Activated naive CD8-positive, alpha-beta T cell (primary cell): Measurements from ENCODE around the gene B3GAT1.
"Not testable (repeated sequence)": the region's sequence is repeated elsewhere in the genome, so short reads cannot be mapped to it uniquely, and the experiment has no call there.

Experiments used
- H3K27ac Mint-ChIP-seq: one replicate; pipeline ENCODE4 v1.8.0; 2021; ENCODE audit warnings: mixed read lengths
- H3K27me3 Mint-ChIP-seq: one replicate; pipeline ENCODE4 v1.8.0; 2021; ENCODE audit warnings: mixed read lengths
- H3K36me3 Mint-ChIP-seq: one replicate; pipeline ENCODE4 v1.8.0; 2021; ENCODE audit warnings: mixed read lengths
- H3K4me1 Mint-ChIP-seq: one replicate; pipeline ENCODE4 v1.8.0; 2021; ENCODE audit warnings: low read depth, mixed read lengths
- H3K4me3 Mint-ChIP-seq: one replicate; pipeline ENCODE4 v1.8.0; 2021; ENCODE audit warnings: mild to moderate bottlenecking, mixed read lengths
- H3K9me3 Mint-ChIP-seq: one replicate; pipeline ENCODE4 v1.8.0; 2021; ENCODE audit warnings: low read depth, mixed read lengths

B3GAT1 gene

DNA sequence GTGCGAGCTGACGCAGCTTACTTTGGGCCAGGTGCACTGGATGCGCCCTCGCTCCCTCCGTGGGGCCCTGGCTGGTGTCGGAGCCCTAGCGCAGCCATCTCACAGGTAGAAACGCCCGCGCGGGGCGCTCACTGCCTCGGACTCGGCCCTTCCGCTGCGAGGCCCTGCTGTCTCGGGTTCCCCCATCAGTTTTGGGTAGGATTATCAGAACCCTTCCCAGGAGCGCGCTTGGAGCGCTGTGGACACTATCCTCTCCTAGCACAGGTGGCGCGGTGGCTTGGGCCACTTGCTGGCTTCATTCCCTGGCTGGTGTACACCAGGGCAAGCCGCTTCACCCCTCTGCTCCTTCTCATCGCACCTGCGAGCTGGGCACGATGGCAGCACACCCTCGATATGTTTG, 35.7 kb upstream of the B3GAT1 start:
- H3K9me3 Mint-ChIP-seq = no peaks in the 10 kb centered on the region
- no peaks in the 10 kb centered on the region for H3K4me1 Mint-ChIP-seq
- H3K27ac Mint-ChIP-seq = no peak overlapping the region
- H3K27me3 Mint-ChIP-seq = peaks cover 3% of the 10 kb centered on the region
- no peak overlapping the region for H3K4me3 Mint-ChIP-seq
- no peaks in the 10 kb centered on the region for H3K36me3 Mint-ChIP-seq

DNA sequence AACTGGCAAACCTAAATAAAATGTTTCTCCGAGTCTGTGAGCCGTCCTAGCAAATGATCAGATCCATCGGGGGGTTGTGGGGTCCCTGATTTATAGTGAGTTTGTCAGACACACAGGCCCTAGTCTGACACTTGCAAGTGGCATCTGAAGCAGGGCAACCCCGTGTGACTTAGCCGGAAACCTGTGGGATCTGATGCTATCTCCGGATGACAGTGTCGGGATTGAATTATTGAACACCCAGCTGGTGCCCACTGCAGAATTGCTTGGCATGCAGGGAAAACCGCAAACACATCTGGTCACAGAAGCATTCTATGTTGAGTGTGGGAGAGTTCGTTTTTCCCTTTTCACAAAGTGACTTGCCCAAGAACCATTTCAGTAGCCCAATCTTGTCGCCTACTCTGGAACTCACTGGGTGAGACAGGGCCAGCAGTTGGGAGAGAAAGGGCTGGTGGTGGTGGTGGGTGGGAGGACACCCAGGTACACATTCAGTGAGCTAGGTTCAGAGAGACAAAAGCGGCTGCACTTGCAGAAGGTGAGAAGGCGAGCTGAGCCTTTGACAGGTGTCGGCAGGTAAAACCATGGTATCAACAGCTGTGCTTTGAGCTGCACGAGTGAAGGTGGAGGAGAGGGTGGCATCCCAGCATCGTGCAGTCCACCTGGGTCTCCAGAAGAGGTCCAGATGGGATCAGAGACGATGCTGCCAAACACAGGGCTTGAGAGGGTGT, 33.7 kb upstream of the B3GAT1 start:
- Mint-ChIP-seq H3K27me3 (peaks cover 3% of the 10 kb centered on the region), H3K9me3 (no peaks in the 10 kb centered on the region), H3K4me1 (no peaks in the 10 kb centered on the region), H3K36me3 (no peaks in the 10 kb centered on the region), H3K27ac (no peak overlapping the region), H3K4me3 (no peak overlapping the region)

DNA sequence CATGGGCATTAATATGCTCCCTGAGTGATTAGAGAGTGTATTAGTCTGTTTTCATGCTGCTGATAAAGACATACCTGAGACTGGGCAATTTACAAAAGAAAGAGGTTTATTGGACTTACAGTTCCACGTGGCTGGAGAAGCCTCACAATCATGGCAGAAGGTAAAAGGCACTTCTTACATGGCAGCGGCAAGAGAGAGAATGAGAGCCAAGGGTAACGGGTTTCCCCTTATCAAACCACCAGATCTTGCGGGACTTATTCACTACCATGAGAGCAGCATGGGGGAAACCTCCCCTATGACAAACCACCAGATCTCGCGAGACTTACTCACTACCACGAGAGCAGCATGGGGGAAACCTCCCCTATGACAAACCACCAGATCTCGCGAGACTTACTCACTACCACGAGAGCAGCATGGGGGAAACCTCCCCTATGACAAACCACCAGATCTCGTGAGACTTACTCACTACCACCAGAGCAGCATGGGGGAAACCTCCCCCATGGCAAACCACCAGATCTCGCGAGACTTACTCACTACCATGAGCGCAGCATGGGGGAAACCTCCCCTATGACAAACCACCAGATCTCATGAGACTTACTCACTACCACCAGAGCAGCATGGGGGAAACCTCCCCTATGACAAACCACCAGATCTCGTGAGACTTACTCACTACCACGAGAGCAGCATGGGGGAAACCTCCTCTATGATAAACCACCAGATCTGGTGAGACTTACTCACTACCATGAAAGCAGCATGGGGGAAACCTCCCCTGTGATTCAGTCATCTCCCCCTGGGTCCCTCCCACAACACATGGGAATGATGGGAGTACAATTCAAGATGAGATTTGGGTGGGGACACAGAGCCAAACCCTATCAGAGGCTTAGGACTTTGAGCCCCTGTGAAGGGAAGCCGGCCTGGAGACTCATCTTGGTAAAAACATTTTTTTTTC, 32.4 kb upstream of the B3GAT1 start:
- peak overlapping the region; percentile 43 for H3K27ac Mint-ChIP-seq
- not testable (repeated sequence) for H3K4me1 Mint-ChIP-seq, H3K36me3 Mint-ChIP-seq, H3K4me3 Mint-ChIP-seq, H3K27me3 Mint-ChIP-seq, H3K9me3 Mint-ChIP-seq

DNA sequence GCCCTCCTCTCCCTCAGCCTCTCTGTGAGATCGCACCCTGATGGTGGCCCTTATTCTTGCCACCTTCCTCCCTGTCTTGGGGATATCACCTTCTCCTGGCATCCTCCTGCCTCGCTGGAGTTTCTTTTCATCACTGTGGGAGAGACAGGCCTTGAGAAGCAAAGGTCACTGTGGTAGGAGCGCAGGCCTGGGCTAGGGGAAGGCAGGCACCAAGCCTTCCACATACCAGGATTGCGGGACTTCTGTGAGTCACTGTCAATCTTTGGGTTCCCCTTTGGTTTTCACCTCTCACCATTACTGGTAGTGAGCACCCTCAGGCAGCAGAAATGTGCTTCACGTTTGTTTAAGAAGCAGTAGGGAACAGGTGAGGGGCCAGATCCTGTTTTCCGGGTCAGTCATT, 31.2 kb upstream of the B3GAT1 start:
- H3K27ac Mint-ChIP-seq = no peak overlapping the region
- no peaks in the 10 kb centered on the region for H3K4me1 Mint-ChIP-seq
- no peaks in the 10 kb centered on the region for H3K9me3 Mint-ChIP-seq
- H3K27me3 Mint-ChIP-seq = peaks cover 12% of the 10 kb centered on the region
- H3K4me3 Mint-ChIP-seq = no peak overlapping the region
- no peaks in the 10 kb centered on the region for H3K36me3 Mint-ChIP-seq

DNA sequence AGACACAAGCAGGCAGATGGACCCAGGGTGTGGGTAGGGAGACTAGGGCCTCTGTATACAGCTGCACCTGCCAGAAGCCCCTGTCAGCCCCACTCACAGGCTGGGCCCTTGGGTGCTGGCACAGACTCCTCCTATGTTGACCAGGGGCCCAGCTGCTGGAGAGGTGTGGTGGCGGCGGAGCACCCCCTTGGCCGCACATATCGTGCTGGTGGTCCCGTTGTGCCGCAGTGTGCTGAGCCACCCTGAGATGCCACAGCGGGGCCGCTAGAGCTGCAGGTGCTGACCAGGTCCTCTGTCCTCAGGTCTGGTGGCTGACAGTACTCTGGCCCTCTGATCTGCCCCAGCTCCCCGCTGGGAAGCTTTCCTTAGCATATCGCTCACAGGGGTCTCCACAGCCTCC, 30.2 kb upstream of the B3GAT1 start:
- no peak overlapping the region for H3K4me3 Mint-ChIP-seq
- H3K4me1 Mint-ChIP-seq = no peaks in the 10 kb centered on the region
- no peaks in the 10 kb centered on the region for H3K36me3 Mint-ChIP-seq
- H3K27ac Mint-ChIP-seq = no peak overlapping the region
- peaks cover 14% of the 10 kb centered on the region for H3K27me3 Mint-ChIP-seq
- no peaks in the 10 kb centered on the region for H3K9me3 Mint-ChIP-seq

DNA sequence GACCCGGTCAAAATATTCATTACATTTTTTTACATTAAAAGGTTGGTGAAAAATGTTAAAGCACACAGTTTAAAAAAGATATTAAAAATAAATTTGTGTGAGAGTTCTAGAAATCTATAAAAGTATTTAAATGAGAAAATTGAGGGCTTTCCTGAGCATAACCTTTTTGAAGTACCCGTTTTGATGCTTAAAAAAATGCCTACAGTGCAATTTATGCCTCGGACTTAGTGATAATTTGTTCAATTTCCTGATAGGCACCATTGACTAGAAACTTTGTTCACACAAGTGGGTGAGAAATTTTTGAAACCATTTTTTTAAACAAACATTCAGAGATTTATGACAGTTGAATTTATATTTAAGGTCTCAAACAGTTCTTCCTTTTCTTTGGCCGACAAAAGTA, 29.7 kb upstream of the B3GAT1 start:
- Mint-ChIP-seq H3K4me3 (no peak overlapping the region), H3K36me3 (no peaks in the 10 kb centered on the region), H3K27ac (no peak overlapping the region), H3K4me1 (no peaks in the 10 kb centered on the region), H3K27me3 (peaks cover 16% of the 10 kb centered on the region), H3K9me3 (no peaks in the 10 kb centered on the region)

DNA sequence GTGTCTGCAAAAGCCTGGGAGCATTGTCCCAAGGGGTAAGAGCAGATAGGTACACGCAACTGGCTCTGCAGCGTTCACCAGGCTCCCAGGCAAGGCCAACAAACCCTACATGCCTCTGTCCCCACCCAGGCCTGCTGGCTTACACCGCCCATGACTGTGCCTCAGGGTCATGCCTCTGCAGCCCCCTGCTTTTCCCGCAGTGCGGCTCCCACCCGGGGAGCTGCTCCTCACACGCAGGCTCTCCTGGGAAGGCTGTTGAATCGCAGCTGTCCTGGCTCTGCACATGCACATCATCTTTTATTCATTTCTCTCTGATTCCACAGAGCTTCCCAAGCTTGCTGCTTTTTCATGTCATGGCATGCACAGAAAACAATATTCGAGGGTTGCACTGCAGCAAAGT, 29.2 kb upstream of the B3GAT1 start:
- Mint-ChIP-seq H3K27ac (no peak overlapping the region), H3K36me3 (no peaks in the 10 kb centered on the region), H3K9me3 (no peaks in the 10 kb centered on the region), H3K4me3 (no peak overlapping the region), H3K4me1 (no peaks in the 10 kb centered on the region), H3K27me3 (peaks cover 16% of the 10 kb centered on the region)

DNA sequence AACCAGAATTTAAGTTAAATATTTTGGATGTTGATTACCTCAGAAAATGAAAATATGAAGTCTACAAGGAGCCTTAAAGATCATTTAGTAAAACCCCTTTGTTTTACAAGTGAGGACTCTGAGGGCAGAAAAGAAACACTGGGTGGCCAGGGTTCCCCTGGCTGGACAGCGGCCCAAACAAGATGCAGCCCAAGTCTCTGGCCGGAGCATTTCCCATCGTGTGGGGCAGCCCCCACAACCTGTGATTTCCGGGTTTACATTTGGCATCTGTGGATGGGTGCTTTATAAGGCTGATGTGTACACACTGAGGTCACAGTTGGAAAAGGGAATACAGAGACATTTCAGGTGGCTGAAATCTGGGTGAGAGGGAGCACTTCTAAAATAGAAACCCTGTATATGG, 28.8 kb upstream of the B3GAT1 start:
- Mint-ChIP-seq H3K27ac (no peak overlapping the region), H3K9me3 (no peaks in the 10 kb centered on the region), H3K4me3 (no peak overlapping the region), H3K4me1 (no peaks in the 10 kb centered on the region), H3K36me3 (no peaks in the 10 kb centered on the region), H3K27me3 (peaks cover 14% of the 10 kb centered on the region)

DNA sequence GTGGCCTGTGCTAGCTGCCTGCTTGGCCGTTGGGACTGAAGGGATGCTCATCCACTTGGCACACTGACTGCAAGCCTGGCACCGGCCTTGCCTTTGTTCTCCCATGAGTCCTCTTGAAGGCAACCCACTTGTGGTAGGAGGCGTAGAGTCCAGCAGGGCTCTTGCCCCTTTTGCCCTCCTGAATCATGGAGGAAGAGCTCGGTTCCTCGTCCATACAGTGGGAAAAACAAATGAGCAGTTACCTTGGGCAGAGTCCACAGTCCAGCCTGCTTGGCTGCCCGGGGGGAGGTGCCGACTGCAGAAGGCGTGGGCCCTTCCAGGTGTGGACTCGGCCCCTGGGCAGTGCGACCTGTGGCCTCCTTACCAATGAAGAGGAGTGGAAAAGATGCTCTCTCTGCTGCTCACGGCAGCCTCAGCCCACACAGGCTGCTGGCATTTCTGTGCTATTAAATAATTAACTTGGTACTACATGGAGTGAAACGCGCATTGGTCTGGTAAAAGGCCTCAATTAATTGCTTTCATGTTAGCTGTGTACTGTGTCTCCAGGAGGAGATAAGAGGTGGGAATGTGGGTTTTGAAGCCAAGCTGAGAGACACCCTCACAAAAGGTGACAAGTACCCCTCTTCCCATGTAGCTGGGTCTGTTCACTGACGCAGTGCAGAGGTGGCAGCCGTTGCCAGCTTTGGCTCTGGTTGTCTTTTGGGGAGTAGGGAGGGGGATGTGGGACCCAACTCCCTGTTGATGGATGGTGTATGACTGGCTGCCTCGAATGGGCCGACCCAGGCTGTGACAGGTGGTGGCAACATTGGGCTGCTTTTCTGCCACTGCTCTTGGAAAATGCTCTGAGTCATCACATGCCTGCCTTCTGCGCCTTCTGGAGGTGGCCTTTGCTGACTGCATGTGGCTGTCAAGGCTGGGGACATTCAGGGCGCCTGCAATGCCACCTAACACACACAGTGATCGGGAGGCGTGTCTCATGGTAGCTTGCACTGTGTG, 26.8 kb upstream of the B3GAT1 start:
- Mint-ChIP-seq H3K27me3 (peaks cover 15% of the 10 kb centered on the region), H3K9me3 (no peaks in the 10 kb centered on the region), H3K4me1 (no peaks in the 10 kb centered on the region), H3K36me3 (no peaks in the 10 kb centered on the region), H3K27ac (no peak overlapping the region), H3K4me3 (no peak overlapping the region)

DNA sequence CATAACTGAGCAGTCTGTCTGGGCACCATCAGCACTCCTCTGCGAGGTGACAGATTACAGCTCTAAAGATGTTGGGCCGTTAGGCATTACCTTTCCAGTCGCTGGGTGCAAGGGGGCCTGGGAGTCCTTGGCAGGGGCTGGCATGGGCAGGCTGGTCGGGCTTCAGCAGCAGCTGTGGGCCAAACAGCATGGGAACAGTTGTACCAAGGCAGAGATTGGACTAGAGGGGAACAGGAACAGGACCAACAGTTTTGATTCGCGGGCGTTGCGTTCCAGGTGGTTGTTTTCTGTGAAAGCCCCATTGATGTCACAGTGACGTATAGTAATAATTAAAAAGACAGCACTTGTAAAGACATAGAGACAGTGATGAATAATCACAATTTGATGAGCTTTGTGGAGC, 25.8 kb upstream of the B3GAT1 start:
- H3K4me1 Mint-ChIP-seq = no peaks in the 10 kb centered on the region
- H3K27ac Mint-ChIP-seq = no peak overlapping the region
- H3K4me3 Mint-ChIP-seq = no peak overlapping the region
- no peaks in the 10 kb centered on the region for H3K9me3 Mint-ChIP-seq
- H3K36me3 Mint-ChIP-seq = no peaks in the 10 kb centered on the region
- peaks cover 15% of the 10 kb centered on the region for H3K27me3 Mint-ChIP-seq

DNA sequence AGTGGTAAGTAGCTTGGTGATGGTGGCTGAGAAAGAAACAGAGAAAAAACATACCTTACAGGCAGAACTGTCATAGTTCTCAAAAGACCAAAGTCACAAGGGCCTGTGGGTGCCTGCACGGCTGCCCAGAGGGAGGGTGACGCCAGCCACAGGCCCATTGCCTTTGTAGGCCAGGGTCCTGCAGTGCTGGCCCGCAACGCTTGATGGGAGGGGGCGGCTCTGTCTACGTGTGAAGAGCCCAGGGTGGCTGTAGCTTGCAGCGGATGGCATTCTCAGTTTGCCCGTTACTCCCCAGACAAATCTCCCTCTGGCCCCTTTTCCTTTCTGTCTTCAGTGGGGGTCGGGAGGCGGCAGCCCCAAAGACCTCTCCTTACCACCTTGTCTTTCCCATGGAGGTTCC, 24.7 kb upstream of the B3GAT1 start:
- Mint-ChIP-seq H3K27ac (no peak overlapping the region), H3K9me3 (no peaks in the 10 kb centered on the region), H3K27me3 (peaks cover 15% of the 10 kb centered on the region), H3K4me3 (no peak overlapping the region), H3K4me1 (no peaks in the 10 kb centered on the region), H3K36me3 (no peaks in the 10 kb centered on the region)

DNA sequence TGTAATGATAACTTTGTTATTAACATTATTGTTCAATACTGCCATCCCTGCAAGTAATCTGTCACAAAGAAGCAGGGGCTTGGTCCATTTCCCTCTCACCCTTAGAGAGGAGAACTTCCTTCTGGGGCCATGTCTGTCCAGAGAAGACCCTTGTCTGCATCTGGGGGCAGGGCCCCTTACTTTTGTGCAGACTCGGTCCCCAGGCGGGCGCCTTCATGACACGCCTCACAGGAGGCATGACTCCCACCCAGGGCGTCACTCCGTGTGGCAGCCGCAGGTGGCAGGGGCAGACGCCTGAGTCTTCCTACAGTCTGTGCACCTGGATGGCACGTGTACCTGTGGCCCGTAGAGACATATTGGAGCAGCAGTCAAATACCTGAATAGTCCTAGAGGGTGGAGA, 21.8 kb upstream of the B3GAT1 start:
- Mint-ChIP-seq H3K27ac (no peak overlapping the region), H3K4me3 (no peak overlapping the region), H3K9me3 (no peaks in the 10 kb centered on the region), H3K27me3 (peaks cover 12% of the 10 kb centered on the region), H3K4me1 (no peaks in the 10 kb centered on the region), H3K36me3 (no peaks in the 10 kb centered on the region)

DNA sequence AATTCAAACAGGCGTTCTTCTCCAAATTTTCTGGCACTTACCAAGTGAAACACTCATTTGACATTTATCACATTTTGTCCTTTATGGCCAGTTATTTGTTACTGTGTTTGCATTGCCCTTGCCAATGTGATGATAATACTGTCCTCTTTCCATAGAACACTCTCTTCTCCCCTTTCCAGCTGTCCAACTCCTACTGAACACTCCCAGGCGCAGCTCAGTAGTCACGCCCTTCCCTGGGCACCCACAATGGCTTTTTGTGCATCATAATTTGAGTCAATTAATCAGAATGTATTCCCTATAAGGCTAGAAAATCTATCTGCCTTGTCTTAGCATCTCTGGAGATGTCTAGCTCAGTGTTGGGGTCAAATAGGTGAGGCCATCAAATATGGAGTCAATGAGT, 21.2 kb upstream of the B3GAT1 start:
- no peak overlapping the region for H3K4me3 Mint-ChIP-seq
- H3K4me1 Mint-ChIP-seq = no peaks in the 10 kb centered on the region
- H3K36me3 Mint-ChIP-seq = no peaks in the 10 kb centered on the region
- no peak overlapping the region for H3K27ac Mint-ChIP-seq
- no peaks in the 10 kb centered on the region for H3K9me3 Mint-ChIP-seq
- peaks cover 11% of the 10 kb centered on the region for H3K27me3 Mint-ChIP-seq

DNA sequence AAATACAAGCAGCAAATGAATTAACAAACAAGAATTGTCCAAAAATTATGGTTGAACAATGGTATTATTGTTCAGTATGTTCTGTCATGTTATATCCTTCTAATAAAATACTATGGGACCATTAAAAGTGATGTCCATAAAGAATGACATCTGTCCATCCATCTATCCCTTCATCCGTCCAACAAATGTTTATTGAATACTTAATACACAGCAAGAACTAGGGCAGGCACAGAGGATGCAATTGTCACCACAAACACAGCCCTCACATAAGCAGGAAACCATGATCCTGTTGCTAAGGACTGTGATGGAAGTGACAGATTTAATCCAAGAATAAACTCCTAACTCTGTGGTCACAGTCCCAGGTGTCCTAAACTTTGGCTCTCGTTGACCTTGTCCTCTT, 20.7 kb upstream of the B3GAT1 start:
- H3K27me3 Mint-ChIP-seq = peaks cover 11% of the 10 kb centered on the region
- no peak overlapping the region for H3K27ac Mint-ChIP-seq
- H3K4me1 Mint-ChIP-seq = no peaks in the 10 kb centered on the region

DNA sequence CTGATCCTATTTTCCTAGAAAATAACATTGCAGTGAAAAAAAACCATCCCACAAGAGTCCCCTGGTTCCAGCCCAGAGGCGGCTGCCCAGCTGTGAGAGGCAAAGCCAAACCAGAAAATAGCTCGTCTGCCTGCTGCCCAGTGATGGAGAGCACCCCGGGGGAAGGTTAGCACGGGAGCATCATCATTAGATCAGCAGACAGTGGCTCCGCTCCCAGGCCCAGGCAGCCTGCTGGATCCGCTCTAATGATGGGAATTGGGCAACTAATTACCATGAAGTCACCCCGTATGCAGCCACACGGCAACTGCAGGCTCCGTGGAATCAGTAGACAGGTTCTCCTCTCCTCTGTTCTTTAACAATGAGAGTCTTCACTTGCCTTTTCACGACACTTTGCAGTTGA, 17.1 kb upstream of the B3GAT1 start:
- Mint-ChIP-seq H3K4me3 (no peak overlapping the region), H3K27ac (no peak overlapping the region), H3K9me3 (no peaks in the 10 kb centered on the region), H3K36me3 (no peaks in the 10 kb centered on the region), H3K27me3 (peaks cover 5% of the 10 kb centered on the region), H3K4me1 (no peaks in the 10 kb centered on the region)

More for the DNA sequence above, 20.7 kb upstream of the B3GAT1 start:
- Mint-ChIP-seq H3K4me3 (no peak overlapping the region), H3K9me3 (no peaks in the 10 kb centered on the region), H3K36me3 (no peaks in the 10 kb centered on the region)
